Liver (tissue), 9 donors: ENCODE data around the gene PTPRD. TPM values are rescaled to one million over a fixed set of nuclear protein-coding genes. Genes with fewer than 3 reads are reported as not detected.

Experiments used
- DNase-seq: peaks from one replicate; pipeline ENCODE4 v3.0.0-alpha.2; 2017; ENCODE audit warnings: low spot score
- H3K27ac ChIP-seq, 2 donors: one replicate each; pipeline ENCODE4 v1.7.0; 2013; ENCODE audit warnings: inconsistent platforms in 2 of 2, low read length in 2 of 2, control low read depth in 1 of 2, low read depth in 1 of 2, mild to moderate bottlenecking in 1 of 2
- H3K27me3 ChIP-seq, 4 donors: one replicate each; pipeline versions ENCODE4 v1.6.1 to v1.7.0; 2013; ENCODE audit warnings: low read length in 3 of 4, inconsistent platforms in 1 of 4, mild to moderate bottlenecking in 1 of 4, moderate library complexity in 1 of 4; ENCODE audit not compliant: control insufficient read depth in 4 of 4, insufficient read depth in 4 of 4
- H3K36me3 ChIP-seq, 4 donors: one replicate each; pipeline versions ENCODE4 v1.6.1 to v1.7.0; 2013; ENCODE audit warnings: low read length in 3 of 4, mild to moderate bottlenecking in 3 of 4, low read depth in 1 of 4, moderate library complexity in 1 of 4; ENCODE audit not compliant: control insufficient read depth in 4 of 4, insufficient read depth in 3 of 4
- H3K4me1 ChIP-seq, 4 donors: one replicate each; pipeline versions ENCODE4 v1.6.1 to v1.7.0; 2013; ENCODE audit warnings: low read length in 3 of 4, mild to moderate bottlenecking in 3 of 4, moderate library complexity in 1 of 4; ENCODE audit not compliant: control insufficient read depth in 4 of 4, insufficient read depth in 4 of 4
- H3K4me3 ChIP-seq, 3 donors: one replicate each; pipeline versions ENCODE4 v1.6.1 to v1.7.0; 2013; ENCODE audit warnings: low read length in 3 of 3, control low read depth in 1 of 3, low read depth in 1 of 3, mild to moderate bottlenecking in 1 of 3
- H3K9ac ChIP-seq, 2 donors: one replicate each; pipeline ENCODE4 v1.7.0; 2013; ENCODE audit warnings: low read length in 2 of 2, mild to moderate bottlenecking in 2 of 2, moderate library complexity in 2 of 2, control low read depth in 1 of 2, low read depth in 1 of 2
- H3K9me3 ChIP-seq, 4 donors: one replicate each; pipeline versions ENCODE4 v1.6.1 to v1.7.0; 2013; ENCODE audit warnings: low read length in 3 of 4; ENCODE audit not compliant: control insufficient read depth in 4 of 4
- ATF3 ChIP-seq: IDR thresholded peaks from 2 replicates; pipeline ENCODE4 v1.6.1; 2016; ENCODE audit warnings: antibody characterized with exemption
- CTCF ChIP-seq: fragments of 150-350 bp; IDR thresholded peaks from 2 replicates; pipeline ENCODE4 v1.5.1; 2017; ENCODE audit warnings: improper control_type of control experiment, low read depth, low read length; ENCODE audit not compliant: missing input control
- EGR1 ChIP-seq, 2 donors: IDR thresholded peaks; 2 replicates each; pipeline ENCODE4 v1.6.1; 2016 to 2018; ENCODE audit warnings: antibody characterized with exemption in 2 of 2, low read depth in 2 of 2
- FOXA1 ChIP-seq: IDR thresholded peaks from 2 replicates; pipeline ENCODE4 v1.6.1; 2016; ENCODE audit warnings: antibody characterized with exemption
- FOXA2 ChIP-seq: IDR thresholded peaks from 2 replicates; pipeline ENCODE4 v1.6.1; 2016; ENCODE audit warnings: antibody characterized with exemption
- GABPA ChIP-seq, 2 donors: IDR thresholded peaks in 1 of 2; conservative IDR thresholded peaks in 1 of 2; 2 replicates each; pipeline ENCODE4 v1.6.1; 2016; ENCODE audit warnings: antibody characterized with exemption in 2 of 2, mild to moderate bottlenecking in 1 of 2, moderate library complexity in 1 of 2
- HNF4A ChIP-seq, 2 donors: conservative IDR thresholded peaks; 2 replicates each; pipeline ENCODE4 v1.6.1; 2016; ENCODE audit warnings: antibody characterized with exemption in 2 of 2, mild to moderate bottlenecking in 2 of 2
- HNF4G ChIP-seq: IDR thresholded peaks from 2 replicates; pipeline ENCODE4 v1.6.1; 2016; ENCODE audit warnings: antibody characterized with exemption
- NR2F2 ChIP-seq: IDR thresholded peaks from 2 replicates; pipeline ENCODE4 v1.6.1; 2016; ENCODE audit warnings: antibody characterized with exemption
- RAD21 ChIP-seq, 2 donors: IDR thresholded peaks; 2 replicates each; pipeline ENCODE4 v1.6.1; 2016; ENCODE audit warnings: antibody characterized with exemption in 2 of 2, mild to moderate bottlenecking in 2 of 2
- REST ChIP-seq: IDR thresholded peaks from 2 replicates; pipeline ENCODE4 v1.6.1; 2016; ENCODE audit warnings: antibody characterized with exemption, mild to moderate bottlenecking
- RXRA ChIP-seq, 2 donors: IDR thresholded peaks; 2 replicates each; pipeline ENCODE4 v1.6.1; 2017 to 2018; ENCODE audit warnings: antibody characterized with exemption in 2 of 2, mild to moderate bottlenecking in 1 of 2
- TAF1 ChIP-seq: conservative IDR thresholded peaks from 2 replicates; pipeline ENCODE4 v1.6.1; 2016; ENCODE audit warnings: antibody characterized with exemption, mild to moderate bottlenecking
- YY1 ChIP-seq: IDR thresholded peaks from 2 replicates; pipeline ENCODE4 v1.6.1; 2016; ENCODE audit warnings: antibody characterized with exemption, mild to moderate bottlenecking
- ZBTB33 ChIP-seq: IDR thresholded peaks from 2 replicates; pipeline ENCODE4 v1.6.1; 2016; ENCODE audit warnings: antibody characterized with exemption
- WGBS: extraction: QIAGEN DNeasy Blood & Tissue Kit; methylation state at CpG from one replicate; pipeline ENCODE4 v1.1.7; 2013; 5-methylcytosine and 5-hydroxymethylcytosine counted together
- polyA plus RNA-seq, 2 donors: library from polyadenylated mRNA; stranded (reverse) in 1 of 2; unstranded in 1 of 2; fragments of 200-250 nt in 1 of 2; fragments of >200 nt in 1 of 2; fragmentation: Nextera tagmentation in 1 of 2; extraction: Ambion mirVana in 1 of 2; gene quantifications; one replicate each; pipeline versions ENCODE4 v1.2.1 to v1.2.3, GENCODE V29; 2013 to 2015
- total RNA-seq, 2 donors: library from RNA; depleted of rRNA; stranded (reverse); fragments of >200 nt; gene quantifications; one replicate each; pipeline ENCODE4 v1.2.3, GENCODE V29; 2014
- donor health status: healthy.
- donor health status: healthy.
- donor health status: healthy.
- donor health status: healthy.
- donor health status: healthy.

PTPRD gene
- total and polyA plus RNA-seq, 4 donors = 0.78 to 34.2 (median 4.7) TPM

- no peak for TF ChIP-seq TAF1
- no peak for TF ChIP-seq FOXA2
- TF ChIP-seq NR2F2 = no peak
These were observed 2007.7 kb downstream of the PTPRD start (continued) for GRCh38 chr9:8605096-8605495.

DNA sequence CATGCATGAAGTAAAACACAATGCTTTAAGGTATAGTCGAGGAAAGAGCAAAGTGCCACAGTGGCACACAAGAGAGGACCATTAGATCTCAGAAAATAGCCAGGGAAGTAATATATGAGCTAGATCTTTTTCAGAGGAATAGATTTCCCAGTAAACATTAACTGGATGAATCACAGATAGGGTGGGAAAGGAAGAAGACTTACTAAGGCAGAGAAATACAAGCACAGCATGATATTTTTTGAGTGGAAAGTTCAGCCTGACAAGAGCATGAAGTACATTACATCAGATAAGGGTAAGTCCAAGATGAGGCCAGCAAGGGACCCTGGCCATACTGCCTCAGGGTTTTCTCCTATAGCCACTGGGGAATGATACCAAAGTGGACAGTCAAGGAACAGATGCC is 2008.6 kb downstream of the PTPRD start:
- no peaks in the 10 kb centered on the region for H3K4me1 ChIP-seq
- no peak overlapping the region for H3K27ac ChIP-seq
- TF ChIP-seq NR2F2 (no peak), FOXA1 (no peak), REST (no peak)
- no peak overlapping the region for H3K4me3 ChIP-seq
- peaks cover 0 to 1% (median 0%) of the 10 kb centered on the region in 4 donors for H3K36me3 ChIP-seq
- DNase-seq = no peak
- WGBS = 77% methylated on average over 1 of the region's 1 CpG
- H3K9ac ChIP-seq = no peak overlapping the region
- H3K27me3 ChIP-seq = no peaks in the 10 kb centered on the region
- no peaks in the 10 kb centered on the region for H3K9me3 ChIP-seq

DNA sequence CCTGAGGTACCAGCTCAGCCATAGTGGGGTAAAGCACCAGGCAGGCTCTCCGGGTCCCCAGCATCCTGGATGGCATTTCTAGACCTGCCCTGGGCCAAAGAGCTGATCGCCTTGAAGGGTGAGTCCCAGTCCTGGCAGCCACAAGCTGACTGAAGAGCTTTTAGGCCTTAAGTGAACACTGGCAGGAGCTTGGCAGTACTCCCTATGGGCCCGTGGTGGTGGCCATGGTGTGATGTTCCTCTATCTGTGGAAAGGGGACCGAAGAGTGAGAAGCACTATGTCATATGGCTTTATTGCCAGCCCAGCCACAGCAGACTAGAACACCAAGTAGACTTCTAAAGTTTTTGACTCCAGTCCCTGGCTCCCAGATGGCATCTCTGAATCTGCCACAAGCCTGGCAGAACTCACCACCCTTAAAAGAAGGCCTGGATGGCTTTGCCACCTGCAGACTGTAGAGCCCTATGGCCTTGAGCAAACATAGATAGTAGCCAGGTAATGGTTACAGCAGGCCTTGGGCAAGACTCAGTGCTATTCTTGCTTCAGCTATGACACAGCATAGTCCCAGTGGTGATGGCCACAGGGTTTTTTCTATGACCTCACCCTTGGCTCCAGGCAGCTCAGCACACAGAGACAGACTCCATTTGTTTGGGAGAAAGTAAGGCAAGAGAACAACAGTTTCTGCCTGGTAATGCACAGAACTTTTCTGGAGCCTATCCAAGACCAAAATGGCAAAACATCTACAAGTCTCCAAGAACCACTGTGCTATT is 2011.7 kb downstream of the PTPRD start:
- no peak for DNase-seq
- H3K9me3 ChIP-seq = no peaks in the 10 kb centered on the region
- no peaks in the 10 kb centered on the region for H3K4me1 ChIP-seq
- no peak overlapping the region for H3K27ac ChIP-seq
- WGBS = 90% methylated on average over 4 of the region's 4 CpGs
- H3K4me3 ChIP-seq = no peak overlapping the region
- no peak for TF ChIP-seq REST
- TF ChIP-seq RAD21 (IDR thresholded peaks at IDR 0.05) = no peak
- TF ChIP-seq HNF4G = no peak
- TF ChIP-seq ZBTB33 = no peak
- TF ChIP-seq HNF4A (conservative IDR thresholded peaks at IDR 0.05) = no peak
- TF ChIP-seq ATF3 = no peak
- no peak for TF ChIP-seq RXRA (IDR thresholded peaks at IDR 0.05)
- no peak for TF ChIP-seq CTCF
- no peak for TF ChIP-seq TAF1
- no peak for TF ChIP-seq YY1
- no peak for TF ChIP-seq GABPA (IDR thresholded peaks at IDR 0.05 in 1 of 2, conservative IDR thresholded peaks at IDR 0.05 in 1 of 2)
- no peak for TF ChIP-seq FOXA2
- TF ChIP-seq NR2F2 = no peak
- no peak for TF ChIP-seq EGR1 (IDR thresholded peaks at IDR 0.05; ENCODE audit: low read depth in 2 of 2)
- no peaks in the 10 kb centered on the region for H3K36me3 ChIP-seq
- no peaks in the 10 kb centered on the region for H3K27me3 ChIP-seq
- no peak overlapping the region for H3K9ac ChIP-seq
